Measurements from ENCODE around the gene MAPK8IP1. TPM values are rescaled to one million over a fixed set of nuclear protein-coding genes. Genes with fewer than 3 reads are reported as not detected.

Gene MAPK8IP1
- polyA plus RNA-seq, 1 donor from 2014 or later: 58.8 TPM

GRCh38 chr11:45848654-45849081, 36.8 kb upstream of the MAPK8IP1 start:
- Histone ChIP-seq H3K27ac (ENCODE audit: low read length) (no peak overlapping the region), H3K4me3 (ENCODE audit: low read length) (peak overlapping the region; percentile 83), H3K79me2 (replicated peaks; ENCODE audit: insufficient read depth, low read length) (peaks cover 47% of the 10 kb centered on the region), H4K20me1 (ENCODE audit: insufficient read depth) (no peaks in the 10 kb centered on the region), H3K9me2 (ENCODE audit: insufficient read depth, low read length) (no peaks in the 10 kb centered on the region), H3K36me3 (ENCODE audit: insufficient read depth, low read length) (no peaks in the 10 kb centered on the region), H3K9me3 (ENCODE audit: low read length) (no peaks in the 10 kb centered on the region), H3F3A (ENCODE audit: insufficient read depth, low read length, poor library complexity, severe bottlenecking) (no peaks in the 10 kb centered on the region), H3K27me3 (ENCODE audit: insufficient read depth, low read depth, low read length) (peaks cover 17% of the 10 kb centered on the region), H3K9ac (ENCODE audit: low read length) (peak overlapping the region; percentile 87), H2AFZ (ENCODE audit: low read depth, low read length) (no peak overlapping the region), H3K4me2 (ENCODE audit: low read length) (peak overlapping the region; percentile 98)
- TF ChIP-seq POLR2AphosphoS5 (IDR thresholded peaks at IDR 0.05): no peak
- no peak for TF ChIP-seq RAD21 (conservative IDR thresholded peaks at IDR 0.05)
- TF ChIP-seq EZH2 (IDR thresholded peaks at IDR 0.05; ENCODE audit: borderline replicate concordance, insufficient read depth, low read length, poor library complexity, severe bottlenecking): no peak
- no peak for TF ChIP-seq SMC3 (conservative IDR thresholded peaks at IDR 0.05; ENCODE audit: poor library complexity)
- TF ChIP-seq REST (IDR thresholded peaks at IDR 0.05; ENCODE audit: borderline replicate concordance): no peak
- no peak for TF ChIP-seq TAF1 (IDR thresholded peaks at IDR 0.05; ENCODE audit: low read depth)
- no peak for TF ChIP-seq CTCF (IDR thresholded peaks at IDR 0.05; ENCODE audit: poor library complexity, severe bottlenecking)
- TF ChIP-seq MXI1 (conservative IDR thresholded peaks at IDR 0.05; ENCODE audit: poor library complexity, severe bottlenecking): no peak
- TF ChIP-seq EP300 (conservative IDR thresholded peaks at IDR 0.05; ENCODE audit: poor library complexity, severe bottlenecking): no peak

GRCh38 chr11:45850446-45850845, 35.0 kb upstream of the MAPK8IP1 start:
- no peaks in the 10 kb centered on the region for H3K9me3 ChIP-seq (ENCODE audit: low read length)
- TF ChIP-seq TAF1 (IDR thresholded peaks at IDR 0.05; ENCODE audit: low read depth): no peak
- TF ChIP-seq MXI1 (conservative IDR thresholded peaks at IDR 0.05; ENCODE audit: poor library complexity, severe bottlenecking): no peak
- no peak for TF ChIP-seq EZH2 (IDR thresholded peaks at IDR 0.05; ENCODE audit: borderline replicate concordance, insufficient read depth, low read length, poor library complexity, severe bottlenecking)
- peaks cover 10% of the 10 kb centered on the region for H3K27me3 ChIP-seq (ENCODE audit: insufficient read depth, low read depth, low read length)
- no peaks in the 10 kb centered on the region for H3F3A ChIP-seq (ENCODE audit: insufficient read depth, low read length, poor library complexity, severe bottlenecking)
- no peak overlapping the region for H3K9ac ChIP-seq (ENCODE audit: low read length)
- no peaks in the 10 kb centered on the region for H4K20me1 ChIP-seq (ENCODE audit: insufficient read depth)
- no peak overlapping the region for H3K4me2 ChIP-seq (ENCODE audit: low read length)
- no peak overlapping the region for H3K27ac ChIP-seq (ENCODE audit: low read length)
- H3K79me2 ChIP-seq (replicated peaks; ENCODE audit: insufficient read depth, low read length): peaks cover 47% of the 10 kb centered on the region
- H3K9me2 ChIP-seq (ENCODE audit: insufficient read depth, low read length): no peaks in the 10 kb centered on the region
- H3K36me3 ChIP-seq (ENCODE audit: insufficient read depth, low read length): no peaks in the 10 kb centered on the region
- no peak overlapping the region for H3K4me3 ChIP-seq (ENCODE audit: low read length)
- H2AFZ ChIP-seq (ENCODE audit: low read depth, low read length): no peak overlapping the region
